Activated CD4-positive, CD25-positive, alpha-beta regulatory T cell treated with anti-CD3 and anti-CD28 coated beads, Interleukin-2, amount 50 U/mL, for 16 hours (primary cell): ENCODE measurements around the gene PRR13.
"Not testable (repeated sequence)": the region's sequence is repeated elsewhere in the genome, so short reads cannot be mapped to it uniquely, and the experiment has no call there.

Experiments
- DNase-seq: peaks from one replicate; pipeline ENCODE4 v3.0.0-alpha.2; 2020; ENCODE audit warnings: low read depth, low spot score

Gene PRR13

DNA sequence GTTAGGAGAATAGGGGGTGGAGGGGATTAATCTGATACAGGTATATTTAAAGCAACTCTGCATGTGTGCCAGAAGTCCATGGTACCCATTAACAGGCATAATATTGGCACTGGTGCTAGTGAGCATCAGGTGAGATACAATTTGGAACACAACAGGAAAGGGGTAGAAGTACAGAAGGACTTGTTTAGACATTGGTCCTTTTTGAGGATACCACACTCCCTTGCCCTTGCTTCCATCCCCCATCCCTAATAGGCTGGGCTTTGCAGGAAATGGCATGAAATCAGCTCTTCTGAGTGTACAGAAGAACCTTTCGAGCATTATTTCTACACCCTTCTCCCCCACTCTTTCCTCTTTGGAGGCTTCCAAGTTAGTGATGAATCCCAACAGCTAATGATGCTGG, 26.7 kb downstream of the PRR13 start:
- no peak for DNase-seq

GRCh38 chr12:53472056-53472582, 30.6 kb downstream of the PRR13 start:
- DNase-seq = no peak

DNA sequence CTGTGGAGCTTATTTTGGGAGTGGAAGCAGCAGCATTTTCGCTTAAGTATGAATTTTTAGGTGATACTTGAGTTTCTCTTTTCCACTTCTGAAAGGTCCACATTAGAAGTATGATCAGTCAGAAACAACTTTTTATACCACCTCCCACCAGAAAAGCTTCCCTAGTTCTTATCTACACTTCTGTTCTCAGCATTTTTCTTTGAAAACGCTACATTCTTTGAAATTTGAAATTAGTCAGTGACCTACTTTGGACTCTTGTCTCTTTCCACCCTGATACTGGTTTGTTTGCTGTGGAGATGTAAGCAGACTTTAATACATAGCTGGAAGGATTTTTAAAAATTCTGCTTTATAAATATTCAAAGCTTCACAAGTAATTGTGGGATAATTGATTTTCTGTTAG, 32.5 kb downstream of the PRR13 start:
- DNase-seq = no peak

- DNase-seq = no peak
Measured at GRCh38 chr12:53474819-53475218, 33.3 kb downstream of the PRR13 start.

DNA sequence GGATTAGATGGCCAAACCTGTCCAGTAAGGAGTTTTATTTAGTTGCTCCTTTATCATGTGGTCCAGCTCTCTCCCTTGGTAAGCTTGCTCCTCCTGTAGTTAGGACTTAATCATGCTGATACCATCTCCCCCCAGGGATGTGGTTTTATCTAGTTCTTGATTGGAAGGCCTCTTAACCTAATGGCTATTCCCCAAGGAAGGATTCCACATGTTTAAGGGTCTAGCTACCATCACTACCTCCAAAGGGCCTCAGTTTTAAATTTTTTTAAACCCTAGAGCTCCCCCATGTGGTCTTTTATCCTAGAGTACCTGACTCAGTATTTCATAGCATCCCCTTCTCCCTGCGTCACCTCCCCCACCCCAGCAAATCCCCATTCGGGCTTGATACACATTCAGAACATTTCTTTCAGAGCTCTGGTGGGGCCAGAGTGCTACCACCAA, 35.3 kb downstream of the PRR13 start:
- DNase-seq = no peak

DNA sequence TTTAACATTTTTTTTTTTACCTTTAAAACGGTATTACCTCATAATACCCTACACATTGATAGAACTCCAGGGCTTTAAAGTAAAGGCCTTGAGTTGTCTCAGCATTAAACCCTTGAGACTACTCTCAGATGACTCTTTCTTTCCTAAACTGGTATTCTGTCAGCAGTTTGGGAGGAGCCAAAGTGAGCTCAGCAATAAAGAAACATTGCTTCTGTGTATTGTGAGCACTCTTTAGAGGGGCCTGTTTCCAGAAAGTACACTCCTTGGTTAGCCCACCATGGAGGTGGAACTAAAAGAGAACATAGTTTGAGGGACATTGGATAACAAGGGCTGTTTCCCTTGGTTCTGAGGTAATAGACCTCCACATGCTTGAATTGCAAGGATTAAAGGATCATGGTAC, 37.3 kb downstream of the PRR13 start:
- no peak for DNase-seq

GRCh38 chr12:53479331-53479730, 37.8 kb downstream of the PRR13 start:
- DNase-seq = no peak

GRCh38 chr12:53480491-53481442, 39.2 kb downstream of the PRR13 start:
- DNase-seq = no peak

DNA sequence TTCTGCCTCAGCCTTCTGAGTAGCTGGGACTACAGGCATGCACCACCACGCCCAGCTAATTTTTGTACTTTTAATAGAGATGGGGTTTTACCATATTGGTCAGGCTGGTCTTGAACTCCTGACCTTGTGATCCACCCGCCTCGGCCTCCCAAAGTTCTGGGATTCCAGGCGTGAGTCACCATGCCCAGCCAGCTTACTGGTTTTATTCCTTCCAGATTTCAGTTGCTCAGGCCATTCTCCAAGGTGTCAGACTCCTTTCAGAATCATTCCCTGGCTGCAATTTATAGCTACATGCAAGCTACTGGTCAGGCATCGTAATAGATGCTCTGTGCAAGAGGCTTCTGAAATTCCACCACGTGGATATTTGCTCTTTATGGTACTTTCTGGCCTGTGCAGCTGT, 39.9 kb downstream of the PRR13 start:
- DNase-seq = not testable (repeated sequence)

GRCh38 chr12:53481939-53482586, 40.5 kb downstream of the PRR13 start:
- DNase-seq = no peak

- no peak for DNase-seq
Measured at GRCh38 chr12:53482626-53483168, 41.2 kb downstream of the PRR13 start.

DNA sequence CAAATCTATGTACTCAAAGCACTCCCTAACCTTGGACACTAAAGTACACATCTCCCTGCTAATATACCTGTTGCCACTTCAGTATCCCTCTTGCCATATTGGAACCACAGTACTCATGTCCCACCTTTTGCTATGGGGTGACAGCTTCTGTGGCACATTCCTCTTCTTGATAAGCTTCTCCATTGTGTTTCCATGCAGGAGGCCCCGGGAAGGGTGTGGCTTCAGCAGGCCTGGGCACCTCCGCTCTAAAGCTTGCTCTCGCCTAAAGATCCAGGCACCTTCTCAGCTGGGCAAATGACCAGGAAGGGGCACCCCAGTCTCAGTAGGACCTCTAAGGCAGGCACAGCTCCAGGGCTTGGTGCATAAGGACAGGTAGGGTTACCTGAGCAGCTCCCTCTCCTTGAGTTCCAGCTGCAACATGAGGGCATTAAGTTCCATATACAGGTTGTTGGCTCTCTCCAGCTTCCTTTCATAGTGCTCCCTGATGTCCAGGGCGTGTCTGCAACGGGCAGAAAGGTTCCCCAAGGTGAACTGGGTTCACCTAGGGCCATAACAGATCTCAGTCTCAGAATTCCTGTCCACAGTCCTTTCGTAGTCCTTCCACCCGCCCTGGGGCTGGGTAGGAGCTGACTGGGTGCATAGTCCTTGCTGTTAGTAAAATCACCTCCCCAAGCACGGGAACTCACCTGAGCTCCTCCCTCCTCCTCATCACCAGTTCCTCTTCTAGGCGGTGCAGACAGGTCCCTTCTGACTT, 41.9 kb downstream of the PRR13 start:
- DNase-seq = no peak

DNA sequence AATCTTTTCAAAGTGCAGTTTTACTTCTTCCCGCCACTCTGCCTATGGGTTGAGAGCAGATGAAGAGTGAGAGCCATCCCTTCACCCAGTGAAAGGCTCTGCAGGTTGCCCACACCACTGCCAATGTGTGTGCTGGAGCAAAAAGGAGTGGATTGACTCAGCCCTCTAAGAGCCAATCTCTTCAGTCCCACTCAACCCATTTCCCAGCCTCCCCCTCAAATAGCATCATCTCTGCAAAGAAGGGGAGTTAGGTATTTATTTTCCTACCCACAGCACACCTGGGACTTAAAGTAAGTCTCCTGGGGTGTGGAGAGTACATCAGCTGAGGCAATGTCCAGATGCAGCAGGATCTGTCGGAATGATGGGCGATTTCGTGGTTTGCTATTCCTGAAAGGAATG, 42.4 kb downstream of the PRR13 start:
- no peak for DNase-seq

- no peak for DNase-seq
Measured at GRCh38 chr12:53484686-53485575, 43.4 kb downstream of the PRR13 start.

GRCh38 chr12:53485955-53486735, 44.6 kb downstream of the PRR13 start:
- DNase-seq = no peak

- no peak for DNase-seq
Measured at GRCh38 chr12:53486736-53487487, 45.4 kb downstream of the PRR13 start.

GRCh38 chr12:53489242-53489864, 47.8 kb downstream of the PRR13 start:
- DNase-seq = no peak

GRCh38 chr12:53492188-53492587, 50.7 kb downstream of the PRR13 start:
- DNase-seq = no peak
